Stimulated activated CD4-positive, alpha-beta T cell treated with anti-CD3 and anti-CD28 coated beads, TNF-alpha, amount 100 ng/mL, for 24 hours (primary cell): ENCODE data around the gene PAQR7.
A peak's percentile ranks its signal among the peaks of the same experiment; 100 is the strongest.
"Not testable (repeated sequence)": the region's sequence is repeated elsewhere in the genome, so short reads cannot be mapped to it uniquely, and the experiment has no call there.

ENCODE experiments used
- DNase-seq, 3 experiments: peaks; one replicate each; pipeline ENCODE4 v3.0.0-alpha.2; 2020; ENCODE audit warnings: low read depth in 3 of 3

Gene PAQR7

GRCh38 chr1:25848531-25848930, 27.0 kb downstream of the PAQR7 start:
- no peak for DNase-seq

GRCh38 chr1:25847929-25848328, 27.6 kb downstream of the PAQR7 start:
- DNase-seq = no peak

GRCh38 chr1:25845664-25846063, 29.8 kb downstream of the PAQR7 start:
- no peak for DNase-seq

- DNase-seq = no peak
These were observed 30.8 kb downstream of the PAQR7 start for GRCh38 chr1:25844536-25845337.

GRCh38 chr1:25843483-25843882, 32.0 kb downstream of the PAQR7 start:
- DNase-seq = no peak

GRCh38 chr1:25839808-25840207, 35.7 kb downstream of the PAQR7 start:
- DNase-seq = not testable (repeated sequence)

GRCh38 chr1:25837262-25837875, 38.1 kb downstream of the PAQR7 start:
- no peak for DNase-seq

GRCh38 chr1:25836695-25837094, 38.8 kb downstream of the PAQR7 start:
- no peak for DNase-seq

GRCh38 chr1:25834894-25835293, 40.6 kb downstream of the PAQR7 start:
- DNase-seq = no peak

- DNase-seq = no peak
These were observed 42.4 kb downstream of the PAQR7 start for GRCh38 chr1:25833158-25833557.

- DNase-seq = no peak
These were observed 43.0 kb downstream of the PAQR7 start for GRCh38 chr1:25832336-25833037.

- no peak for DNase-seq
These were observed 43.8 kb downstream of the PAQR7 start for GRCh38 chr1:25831569-25832196.

GRCh38 chr1:25829046-25829445, 46.5 kb downstream of the PAQR7 start:
- DNase-seq = no peak

GRCh38 chr1:25828491-25828890, 47.0 kb downstream of the PAQR7 start:
- no peak for DNase-seq

- no peak for DNase-seq
These were observed 48.9 kb downstream of the PAQR7 start for GRCh38 chr1:25826571-25826970.

- no peak for DNase-seq
These were observed 49.9 kb downstream of the PAQR7 start for GRCh38 chr1:25825605-25826004.

- no peak for DNase-seq
These were observed 53.8 kb downstream of the PAQR7 start for GRCh38 chr1:25821630-25822091.

- DNase-seq = no peak
These were observed 54.4 kb downstream of the PAQR7 start for GRCh38 chr1:25821112-25821476.

- peak in 2 of 3 experiments; percentile 43 to 60 for DNase-seq
These were observed 55.0 kb downstream of the PAQR7 start for GRCh38 chr1:25820247-25821111.

- peak; percentile 84 to 95 (median 89) for DNase-seq
These were observed 55.8 kb downstream of the PAQR7 start, which contains the start of gene MTFR1L for GRCh38 chr1:25819491-25820246. TSS of gene MTFR1L (plus strand) at chr1:25819954. CDS start at chr1:25823105, 3,151 bp downstream.
